GM20000 (cell line): ENCODE measurements around the gene WWOX.
A peak's percentile ranks its signal among the peaks of the same experiment; 100 is the strongest.

Experiments used
- DNase-seq: peaks from one replicate; pipeline ENCODE4 v3.0.0; 2012; ENCODE audit warnings: low spot score
- TF ChIP-seq, protein P1 (sequence below): IDR thresholded peaks from 2 replicates; pipeline ENCODE4 v1.5.1; 2012; ENCODE audit warnings: mild to moderate bottlenecking, control low read depth; ENCODE audit errors: extremely low read depth, missing control alignments

WWOX gene

GRCh38 chr16:78224342-78224741 is 124.9 kb downstream of the WWOX start:
- TF ChIP-seq, protein P1, sequence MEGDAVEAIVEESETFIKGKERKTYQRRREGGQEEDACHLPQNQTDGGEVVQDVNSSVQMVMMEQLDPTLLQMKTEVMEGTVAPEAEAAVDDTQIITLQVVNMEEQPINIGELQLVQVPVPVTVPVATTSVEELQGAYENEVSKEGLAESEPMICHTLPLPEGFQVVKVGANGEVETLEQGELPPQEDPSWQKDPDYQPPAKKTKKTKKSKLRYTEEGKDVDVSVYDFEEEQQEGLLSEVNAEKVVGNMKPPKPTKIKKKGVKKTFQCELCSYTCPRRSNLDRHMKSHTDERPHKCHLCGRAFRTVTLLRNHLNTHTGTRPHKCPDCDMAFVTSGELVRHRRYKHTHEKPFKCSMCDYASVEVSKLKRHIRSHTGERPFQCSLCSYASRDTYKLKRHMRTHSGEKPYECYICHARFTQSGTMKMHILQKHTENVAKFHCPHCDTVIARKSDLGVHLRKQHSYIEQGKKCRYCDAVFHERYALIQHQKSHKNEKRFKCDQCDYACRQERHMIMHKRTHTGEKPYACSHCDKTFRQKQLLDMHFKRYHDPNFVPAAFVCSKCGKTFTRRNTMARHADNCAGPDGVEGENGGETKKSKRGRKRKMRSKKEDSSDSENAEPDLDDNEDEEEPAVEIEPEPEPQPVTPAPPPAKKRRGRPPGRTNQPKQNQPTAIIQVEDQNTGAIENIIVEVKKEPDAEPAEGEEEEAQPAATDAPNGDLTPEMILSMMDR = no peak
- no peak for DNase-seq

- TF ChIP-seq, protein P1 = no peak
- no peak for DNase-seq
These were observed 126.5 kb downstream of the WWOX start for GRCh38 chr16:78225919-78226318.

GRCh38 chr16:78227855-78228254 is 128.4 kb downstream of the WWOX start:
- TF ChIP-seq, protein P1 = no peak
- DNase-seq = no peak

GRCh38 chr16:78228704-78229103 is 129.2 kb downstream of the WWOX start:
- TF ChIP-seq, protein P1 = no peak
- DNase-seq = no peak

DNA sequence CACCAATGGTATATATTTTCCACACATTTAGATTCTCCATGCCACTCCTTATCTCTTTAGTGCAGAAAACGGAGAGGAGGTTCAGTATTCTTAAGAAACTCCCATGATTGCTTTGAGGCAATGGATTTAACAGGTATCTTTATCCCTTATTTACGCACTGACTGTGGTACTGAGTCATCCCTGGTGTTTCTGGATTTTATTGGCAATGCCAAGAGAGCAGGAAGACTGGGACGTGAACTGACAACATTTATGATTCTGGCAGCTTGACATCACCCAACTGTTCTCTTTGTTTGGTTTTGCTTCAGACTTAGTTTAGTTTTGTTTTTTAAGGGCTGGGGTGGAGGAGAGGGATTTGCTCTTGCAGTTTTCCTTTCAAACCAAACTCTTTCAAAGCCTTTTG is 131.4 kb downstream of the WWOX start:
- no peak for DNase-seq

GRCh38 chr16:78235168-78235800 is 135.8 kb downstream of the WWOX start:
- DNase-seq = peak; percentile 77
- TF ChIP-seq, protein P1 = peak; percentile 96

More for the DNA sequence above, 131.4 kb downstream of the WWOX start:
- TF ChIP-seq, protein P1 = no peak

DNA sequence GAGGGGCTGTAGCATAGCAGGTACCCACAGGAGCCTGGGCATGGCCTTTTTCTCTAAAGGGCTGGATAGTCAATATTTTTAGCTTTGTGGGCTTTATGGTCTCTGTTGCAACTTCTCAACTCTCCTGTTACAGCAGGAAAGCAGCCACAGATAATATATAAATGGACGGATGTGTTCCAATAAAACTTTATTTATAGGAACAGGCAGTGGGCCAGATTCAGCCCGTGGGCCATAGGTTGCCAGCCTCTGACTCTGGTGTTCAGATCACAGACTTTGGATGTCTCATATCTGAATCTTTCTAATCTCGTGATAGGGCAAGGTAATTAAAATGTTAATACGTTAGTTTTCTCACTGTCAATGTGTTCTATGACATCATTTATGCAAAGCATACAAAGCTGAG is 136.4 kb downstream of the WWOX start:
- DNase-seq = no peak
- TF ChIP-seq, protein P1 = no peak
